ENCODE measurements around the gene TRAPPC2B. TPM values are rescaled to one million over a fixed set of nuclear protein-coding genes. Genes with fewer than 3 reads are reported as not detected.
A peak's percentile ranks its signal among the peaks of the same experiment; 100 is the strongest.

The TRAPPC2B gene
- total RNA-seq, 4 donors from 2014 or later, result 4.8 to 20.6 (median 18.8) TPM

DNA sequence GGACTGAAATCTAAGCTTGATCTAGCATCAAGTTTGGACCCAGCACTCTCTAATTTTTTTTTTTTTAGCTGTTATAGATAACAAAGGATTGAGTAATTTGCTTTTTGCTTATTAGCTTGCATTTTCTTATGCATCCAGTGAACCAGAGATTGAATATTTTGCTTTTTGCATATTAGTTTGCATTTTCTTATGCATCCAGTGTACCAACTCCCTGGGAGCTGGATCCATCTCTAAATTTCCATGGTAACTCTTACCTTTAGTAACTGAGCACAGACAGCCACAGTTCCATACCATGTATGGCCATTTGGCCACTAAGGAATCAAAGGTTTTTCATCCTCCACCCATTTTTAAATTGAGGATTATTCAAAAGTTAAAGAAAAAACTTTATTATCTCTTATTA is 17.6 kb downstream of the TRAPPC2B start:
- Histone ChIP-seq H3K27me3 (no peaks in the 10 kb centered on the region), H3K27ac (no peak overlapping the region), H3K4me1 (no peaks in the 10 kb centered on the region), H3K4me3 (no peak overlapping the region), H3K36me3 (peaks cover 0 to 31% (median 5%) of the 10 kb centered on the region in 3 donors), H3K9me3 (peaks cover 0 to 52% (median 19%) of the 10 kb centered on the region in 4 donors)
- TF ChIP-seq, protein P1, sequence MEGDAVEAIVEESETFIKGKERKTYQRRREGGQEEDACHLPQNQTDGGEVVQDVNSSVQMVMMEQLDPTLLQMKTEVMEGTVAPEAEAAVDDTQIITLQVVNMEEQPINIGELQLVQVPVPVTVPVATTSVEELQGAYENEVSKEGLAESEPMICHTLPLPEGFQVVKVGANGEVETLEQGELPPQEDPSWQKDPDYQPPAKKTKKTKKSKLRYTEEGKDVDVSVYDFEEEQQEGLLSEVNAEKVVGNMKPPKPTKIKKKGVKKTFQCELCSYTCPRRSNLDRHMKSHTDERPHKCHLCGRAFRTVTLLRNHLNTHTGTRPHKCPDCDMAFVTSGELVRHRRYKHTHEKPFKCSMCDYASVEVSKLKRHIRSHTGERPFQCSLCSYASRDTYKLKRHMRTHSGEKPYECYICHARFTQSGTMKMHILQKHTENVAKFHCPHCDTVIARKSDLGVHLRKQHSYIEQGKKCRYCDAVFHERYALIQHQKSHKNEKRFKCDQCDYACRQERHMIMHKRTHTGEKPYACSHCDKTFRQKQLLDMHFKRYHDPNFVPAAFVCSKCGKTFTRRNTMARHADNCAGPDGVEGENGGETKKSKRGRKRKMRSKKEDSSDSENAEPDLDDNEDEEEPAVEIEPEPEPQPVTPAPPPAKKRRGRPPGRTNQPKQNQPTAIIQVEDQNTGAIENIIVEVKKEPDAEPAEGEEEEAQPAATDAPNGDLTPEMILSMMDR (IDR thresholded peaks at IDR 0.05), result no peak
- TF ChIP-seq EP300 (IDR thresholded peaks at IDR 0.05), result no peak
- no peak for TF ChIP-seq POLR2A (IDR thresholded peaks at IDR 0.05)
- no peak for DNase-seq (ENCODE audit: low spot score in 2 of 2)

DNA sequence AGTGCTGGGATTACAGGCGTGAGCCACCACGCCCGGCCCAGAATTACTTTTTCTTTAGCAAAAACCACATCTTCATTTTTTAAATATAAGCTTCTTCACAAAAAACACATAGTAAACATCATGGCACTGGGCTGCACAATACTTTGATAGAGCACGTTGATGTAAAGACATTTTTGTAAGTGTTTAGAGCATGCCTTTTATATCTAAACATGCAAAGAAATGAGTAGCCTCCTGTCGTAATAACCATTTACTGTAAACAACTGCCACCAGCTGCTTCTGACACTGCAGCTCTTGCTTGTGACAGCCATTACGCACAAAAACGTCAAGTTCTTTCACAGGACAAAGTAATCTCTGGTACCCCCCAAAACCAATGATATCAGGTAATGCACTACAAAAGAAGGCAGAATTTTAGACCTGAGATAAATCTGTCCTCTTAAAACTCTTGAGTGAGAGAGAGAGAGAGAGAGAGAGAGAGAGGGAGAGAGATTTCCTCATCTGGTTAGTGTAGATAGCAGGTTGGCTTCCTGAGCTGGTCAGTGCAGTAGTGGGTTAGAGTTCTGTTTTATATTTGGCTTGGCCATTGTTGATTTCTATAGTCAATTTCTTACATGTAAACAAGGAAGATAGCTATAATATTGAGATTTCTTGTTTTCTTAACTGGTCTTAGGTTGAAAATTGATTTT is 19.6 kb downstream of the TRAPPC2B start:
- 86% methylated on average over 7 of the region's 7 CpGs for WGBS, 2 donors
- H3K27me3 ChIP-seq, result no peaks in the 10 kb centered on the region
- H3K4me3 ChIP-seq, result no peak overlapping the region
- peaks cover 0 to 11% (median 0%) of the 10 kb centered on the region in 3 donors for H3K36me3 ChIP-seq
- H3K27ac ChIP-seq, result no peak overlapping the region
- TF ChIP-seq, protein P1 (IDR thresholded peaks at IDR 0.05), result no peak
- TF ChIP-seq POLR2A (IDR thresholded peaks at IDR 0.05), result no peak
- TF ChIP-seq EP300 (IDR thresholded peaks at IDR 0.05), result no peak
- DNase-seq (ENCODE audit: low spot score in 2 of 2), result no peak
- H3K4me1 ChIP-seq, result no peaks in the 10 kb centered on the region
- H3K9me3 ChIP-seq, result peaks cover 0 to 31% (median 8%) of the 10 kb centered on the region in 4 donors

DNA sequence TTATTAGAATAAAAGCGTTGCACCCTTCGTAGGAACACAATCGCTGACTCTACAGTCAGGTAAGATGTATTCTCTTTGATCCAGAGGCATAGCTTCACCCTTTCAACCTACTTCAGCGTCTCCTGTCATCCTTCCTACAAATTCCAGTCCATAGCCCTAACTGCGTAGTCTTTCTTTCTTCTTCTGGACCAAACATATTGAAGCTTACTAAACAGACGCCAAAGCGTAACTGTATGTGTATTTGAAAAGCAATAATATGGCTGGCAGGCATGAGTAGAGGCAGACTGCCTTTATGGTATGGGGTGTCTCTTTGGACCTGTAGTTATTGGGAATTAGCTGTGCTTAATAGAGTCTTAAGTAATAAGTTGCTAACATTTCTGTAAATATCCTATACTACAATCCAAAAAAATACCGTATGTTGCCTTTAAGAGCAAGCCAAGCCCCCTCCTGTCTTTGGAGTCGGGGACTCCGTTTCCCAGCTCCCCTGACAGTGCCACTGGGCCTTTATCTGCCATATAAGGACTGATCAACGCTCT is 25.9 kb downstream of the TRAPPC2B start:
- Histone ChIP-seq H3K9me3 (peaks cover 0 to 29% (median 3%) of the 10 kb centered on the region in 4 donors), H3K36me3 (peaks cover 0 to 29% (median 0%) of the 10 kb centered on the region in 3 donors), H3K27me3 (no peaks in the 10 kb centered on the region), H3K4me3 (peak overlapping the region; percentile 50 to 77 (median 74)), H3K27ac (peak overlapping the region; percentile 72 to 98 (median 87)), H3K4me1 (peaks cover 0 to 20% (median 6%) of the 10 kb centered on the region in 4 donors)
- no peak for TF ChIP-seq POLR2A (IDR thresholded peaks at IDR 0.05)
- TF ChIP-seq, protein P1 (IDR thresholded peaks at IDR 0.05), result no peak
- TF ChIP-seq EP300 (IDR thresholded peaks at IDR 0.05), result no peak
- 55 to 57% methylated on average over 11 of the region's 11 CpGs for WGBS, 2 donors
- no peak for DNase-seq (ENCODE audit: low spot score in 2 of 2)

DNA sequence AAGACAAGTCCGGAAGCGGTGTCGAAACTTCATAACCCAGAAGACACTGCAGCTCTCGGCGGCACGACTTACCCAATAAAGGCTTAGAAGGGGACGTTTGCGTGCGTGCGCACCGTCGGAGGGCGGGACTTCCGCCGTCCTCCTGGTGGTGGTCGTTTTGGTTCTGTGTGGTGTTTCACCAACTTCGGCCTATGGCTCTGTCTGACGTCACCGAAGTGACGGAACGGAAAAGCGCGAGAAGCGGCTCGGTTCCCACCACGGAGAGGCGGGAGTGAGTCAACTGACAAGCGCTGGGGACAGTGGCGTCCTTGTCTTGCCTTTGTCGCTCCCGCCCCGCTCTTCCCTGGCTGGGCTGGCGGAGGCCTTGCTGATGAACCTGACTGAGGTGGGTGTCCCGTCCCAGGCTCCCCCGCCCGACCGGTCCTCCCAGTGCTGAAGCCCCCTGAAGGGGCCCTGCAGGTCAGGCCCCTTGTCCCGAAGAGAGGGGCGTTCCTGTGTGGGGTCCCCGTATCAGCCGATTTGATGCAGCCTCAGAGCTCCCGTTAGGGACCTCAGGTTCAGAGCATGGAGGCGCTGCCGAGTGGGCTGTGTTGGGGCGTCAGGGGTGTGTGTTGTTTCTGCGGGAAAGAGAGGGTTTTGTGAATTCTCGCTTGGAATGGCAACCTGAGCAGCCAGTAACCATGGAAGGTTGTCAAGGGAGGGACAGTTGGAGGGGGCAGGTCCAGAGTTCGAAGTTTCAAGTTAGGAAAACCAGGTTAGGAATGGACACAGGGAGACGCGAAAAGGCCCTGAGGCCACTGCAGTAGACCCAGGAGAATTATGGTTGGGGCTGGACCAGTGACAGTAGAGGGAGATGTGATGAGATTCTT is 26.6 kb downstream of the TRAPPC2B start, which contains the start of gene ZNF548:
Gene ZNF548 (plus strand): TSS at position 125 of the 869 bp plus-strand sequence. CDS start 246 bp downstream, at position 371.
- Histone ChIP-seq H3K9me3 (peaks cover 0 to 36% (median 3%) of the 10 kb centered on the region in 4 donors), H3K27me3 (no peaks in the 10 kb centered on the region), H3K36me3 (peaks cover 0 to 36% (median 0%) of the 10 kb centered on the region in 3 donors), H3K4me1 (peaks cover 0 to 20% (median 6%) of the 10 kb centered on the region in 4 donors), H3K4me3 (peak within 1 kb of the TSS; percentile 50 to 77 (median 74)), H3K27ac (peak within 1 kb of the TSS; percentile 72 to 98 (median 87))
- DNase-seq (ENCODE audit: low spot score in 2 of 2), result peak; percentile 86 to 95
- 0 to 1% methylated on average over 43 to 48 of the region's 50 CpGs for WGBS, 2 donors
- peak; percentile 83 to 93 for TF ChIP-seq EP300 (IDR thresholded peaks at IDR 0.05)
- TF ChIP-seq, protein P1 (IDR thresholded peaks at IDR 0.05), result peak in 4 of 5 experiments; percentile 7 to 65 (median 30)
- TF ChIP-seq POLR2A (IDR thresholded peaks at IDR 0.05), result peak; percentile 10 to 56

Measured in tibial nerve (tissue), 4 donors.